H9 (cell line): ENCODE data around the gene KCTD16. TPM values are rescaled to one million over a fixed set of nuclear protein-coding genes. Genes with fewer than 3 reads are reported as not detected.

ENCODE experiments used
- DNase-seq: peaks from one replicate; pipeline ENCODE4 v3.0.0-alpha.2; 2017
- H2AFZ ChIP-seq: one replicate; pipeline ENCODE4 v1.6.1; 2013; ENCODE audit warnings: mild to moderate bottlenecking, low read length, control low read depth, moderate library complexity
- H2AK5ac ChIP-seq: 2 replicates; pipeline ENCODE4 v1.6.1; 2013; ENCODE audit warnings: low read length, control low read depth, mixed read lengths; ENCODE audit not compliant: insufficient read length
- H2BK120ac ChIP-seq: one replicate; pipeline ENCODE4 v1.6.1; 2013; ENCODE audit warnings: low read depth, mild to moderate bottlenecking, low read length, control low read depth, inconsistent platforms; ENCODE audit not compliant: poor library complexity, severe bottlenecking
- H2BK12ac ChIP-seq: 2 replicates; pipeline ENCODE4 v1.6.1; 2013; ENCODE audit warnings: low read length, control low read depth, mixed read lengths, low read depth; ENCODE audit not compliant: insufficient read length
- H2BK15ac ChIP-seq: 2 replicates; pipeline ENCODE4 v1.6.1; 2013; ENCODE audit warnings: low read depth, low read length, control low read depth
- H2BK20ac ChIP-seq: one replicate; pipeline ENCODE4 v1.6.1; 2013; ENCODE audit warnings: low read depth, mild to moderate bottlenecking, low read length, control low read depth, inconsistent platforms; ENCODE audit not compliant: poor library complexity, severe bottlenecking
- H2BK5ac ChIP-seq: 2 replicates; pipeline ENCODE4 v1.6.1; 2013; ENCODE audit warnings: low read length, control low read depth, mixed read lengths; ENCODE audit not compliant: insufficient read length
- H3K14ac ChIP-seq: 2 replicates; pipeline ENCODE4 v1.6.1; 2013; ENCODE audit warnings: low read length, control low read depth; ENCODE audit not compliant: insufficient read depth
- H3K18ac ChIP-seq: 2 replicates; pipeline ENCODE4 v1.6.1; 2013; ENCODE audit warnings: low read depth, mild to moderate bottlenecking, mixed read lengths, low read length, control low read depth; ENCODE audit not compliant: insufficient read length
- H3K23ac ChIP-seq: 2 replicates; pipeline ENCODE4 v1.6.1; 2013; ENCODE audit warnings: low read length, control low read depth, mixed read lengths, low read depth; ENCODE audit not compliant: insufficient read length
- H3K23me2 ChIP-seq: 2 replicates; pipeline ENCODE4 v1.6.1; 2013; ENCODE audit warnings: low read depth, mild to moderate bottlenecking, mixed read lengths, low read length, control low read depth; ENCODE audit not compliant: insufficient read length, poor library complexity, severe bottlenecking
- H3K27ac ChIP-seq: 2 replicates; pipeline ENCODE4 v1.5.1; 2013; ENCODE audit warnings: low read length, control low read depth, mixed read lengths, low read depth; ENCODE audit not compliant: insufficient read length
- H3K27me3 ChIP-seq: 2 replicates; pipeline ENCODE4 v1.6.1; 2013; ENCODE audit warnings: low read length, control low read depth, inconsistent platforms; ENCODE audit not compliant: insufficient read depth
- H3K4ac ChIP-seq: 2 replicates; pipeline ENCODE4 v1.6.1; 2013; ENCODE audit warnings: low read depth, mild to moderate bottlenecking, control low read depth, inconsistent platforms, low read length, moderate library complexity
- H3K4me1 ChIP-seq: 2 replicates; pipeline ENCODE4 v1.6.1; 2013; ENCODE audit warnings: low read length, control low read depth, inconsistent platforms; ENCODE audit not compliant: insufficient read depth
- H3K4me2 ChIP-seq: 2 replicates; pipeline ENCODE4 v1.6.1; 2013; ENCODE audit warnings: low read length, control low read depth, mixed read lengths; ENCODE audit not compliant: insufficient read length, insufficient read depth
- H3K56ac ChIP-seq: 2 replicates; pipeline ENCODE4 v1.6.1; 2013; ENCODE audit warnings: low read depth, mild to moderate bottlenecking, mixed read lengths, low read length, control low read depth; ENCODE audit not compliant: insufficient read length
- H3K79me1 ChIP-seq: 2 replicates; pipeline ENCODE4 v1.6.1; 2013; ENCODE audit warnings: low read depth, mild to moderate bottlenecking, moderate library complexity, low read length, control low read depth, inconsistent platforms; ENCODE audit not compliant: insufficient read depth, poor library complexity, severe bottlenecking
- H3K79me2 ChIP-seq: 2 replicates; pipeline ENCODE4 v1.6.1; 2013; ENCODE audit warnings: low read length, control low read depth, inconsistent platforms; ENCODE audit not compliant: insufficient read depth
- H3K9ac ChIP-seq: 2 replicates; pipeline ENCODE4 v1.6.1; 2013; ENCODE audit warnings: low read length, control low read depth, mixed read lengths; ENCODE audit not compliant: insufficient read length; ENCODE audit errors: extremely low read depth
- H3K9me3 ChIP-seq: one replicate; pipeline ENCODE4 v1.6.1; 2013; ENCODE audit warnings: low read depth, low read length, inconsistent platforms; ENCODE audit not compliant: control insufficient read depth
- H3T11ph ChIP-seq: one replicate; pipeline ENCODE4 v1.6.1; 2013; ENCODE audit warnings: mild to moderate bottlenecking, low read length, control low read depth, inconsistent platforms
- H4K20me1 ChIP-seq: one replicate; pipeline ENCODE4 v1.6.1; 2013; ENCODE audit not compliant: control insufficient read depth, insufficient read length, insufficient read depth
- H4K5ac ChIP-seq: 2 replicates; pipeline ENCODE4 v1.6.1; 2013; ENCODE audit warnings: low read depth, mild to moderate bottlenecking, mixed read lengths, low read length, control low read depth; ENCODE audit not compliant: insufficient read length
- H4K8ac ChIP-seq: replicated peaks from 2 replicates; pipeline ENCODE4 v1.6.1; 2013; ENCODE audit warnings: low read length, control low read depth, mixed read lengths, low read depth; ENCODE audit not compliant: insufficient read length
- H4K91ac ChIP-seq: 2 replicates; pipeline ENCODE4 v1.6.1; 2013; ENCODE audit warnings: low read depth, mild to moderate bottlenecking, moderate library complexity, mixed read lengths, low read length, control low read depth; ENCODE audit not compliant: insufficient read length
- H3K27ac Mint-ChIP-seq, 3 experiments: 2 replicates in 2 of 3; 3 replicates in 1 of 3; pipeline ENCODE4 v1.8.0; 2020 to 2021; ENCODE audit warnings: mixed read lengths in 3 of 3, mild to moderate bottlenecking in 1 of 3, moderate library complexity in 1 of 3
- H3K27me3 Mint-ChIP-seq: 2 replicates; pipeline ENCODE4 v1.8.0; 2021; ENCODE audit warnings: low read depth, mild to moderate bottlenecking, moderate library complexity, mixed read lengths
- H3K36me3 Mint-ChIP-seq, 3 experiments: 2 replicates in 2 of 3; 3 replicates in 1 of 3; pipeline ENCODE4 v1.8.0; 2020 to 2021; ENCODE audit warnings: low read depth in 3 of 3, mixed read lengths in 3 of 3; ENCODE audit not compliant: insufficient read depth in 1 of 3
- H3K4me1 Mint-ChIP-seq, 2 experiments: 2 replicates each; pipeline ENCODE4 v1.8.0; 2020; ENCODE audit warnings: mixed read lengths in 2 of 2
- H3K4me3 Mint-ChIP-seq, 2 experiments: 2 replicates in 1 of 2; 3 replicates in 1 of 2; pipeline ENCODE4 v1.8.0; 2020 to 2021; ENCODE audit warnings: mild to moderate bottlenecking in 2 of 2, mixed read lengths in 2 of 2, moderate library complexity in 1 of 2
- H3K9me3 Mint-ChIP-seq, 2 experiments: 2 replicates in 1 of 2; 3 replicates in 1 of 2; pipeline ENCODE4 v1.8.0; 2020; ENCODE audit warnings: mild to moderate bottlenecking in 2 of 2, mixed read lengths in 2 of 2, moderate library complexity in 1 of 2
- CTCF ChIP-seq: fragments of 200-600 bp; sonication (generic); conservative IDR thresholded peaks from 3 replicates; pipeline ENCODE4 v1.8.0; 2021; ENCODE audit warnings: antibody characterized with exemption, mild to moderate bottlenecking
- WGBS: extraction: QIAGEN DNeasy Blood & Tissue Kit; methylation state at CpG from one replicate; pipeline ENCODE4 v1.1.7; 2013; ENCODE audit warnings: missing lambda C conversion rate, low lambda C conversion rate, mixed read lengths; ENCODE audit not compliant: insufficient read length; ENCODE audit errors: extremely low coverage; 5-methylcytosine and 5-hydroxymethylcytosine counted together
- total RNA-seq: library from RNA; stranded (reverse); gene quantifications from 2 replicates; pipeline ENCODE4 v1.2.1, GENCODE V29; 2021

The KCTD16 gene
- total RNA-seq, 1 experiment from 2014 or later = 0.09 TPM

- Histone ChIP-seq H2BK5ac (no peak overlapping the region), H2BK120ac (no peak overlapping the region), H3K27ac (no peak overlapping the region), H4K91ac (no peak overlapping the region), H3K4me1 (no peaks in the 10 kb centered on the region), H3K23ac (no peak overlapping the region), H3K79me2 (no peaks in the 10 kb centered on the region), H4K20me1 (no peaks in the 10 kb centered on the region), H2BK15ac (no peak overlapping the region), H3K4ac (no peak overlapping the region), H2AK5ac (no peak overlapping the region), H3K4me2 (no peak overlapping the region), H3K14ac (no peak overlapping the region), H3K9ac (no peak overlapping the region), H3K79me1 (no peaks in the 10 kb centered on the region), H3K23me2 (no peaks in the 10 kb centered on the region), H3K56ac (no peak overlapping the region), H2BK20ac (no peak overlapping the region), H3K18ac (no peak overlapping the region), H3T11ph (no peak overlapping the region), H3K9me3 (no peaks in the 10 kb centered on the region), H3K27me3 (no peaks in the 10 kb centered on the region), H4K8ac (no peak overlapping the region), H4K5ac (no peak overlapping the region), H2BK12ac (no peak overlapping the region), H2AFZ (no peak overlapping the region)
- no peaks in the 10 kb centered on the region for H3K36me3 Mint-ChIP-seq
- H3K4me1 Mint-ChIP-seq = peaks cover 0 to 9% of the 10 kb centered on the region in 2 experiments; a peak in 2 of 4 replicates
- no peak overlapping the region for H3K4me3 Mint-ChIP-seq
- no peaks in the 10 kb centered on the region for H3K9me3 Mint-ChIP-seq
- DNase-seq = no peak
- no CpG with 5 or more reads among the region's 4 CpGs for WGBS
- no peak overlapping the region for H3K27ac Mint-ChIP-seq
- H3K27me3 Mint-ChIP-seq = peaks cover 30% of the 10 kb centered on the region
- no peak for TF ChIP-seq CTCF
These were observed 198.3 kb downstream of the KCTD16 start for GRCh38 chr5:144369006-144369405.
